ENCODE measurements around the gene KRT8.
"Not testable (repeated sequence)": the region's sequence is repeated elsewhere in the genome, so short reads cannot be mapped to it uniquely, and the experiment has no call there.

Gene KRT8

GRCh38 chr12:52901715-52902541 lies 2.9 kb downstream of the KRT8 start:
- no peak for DNase-seq

DNA sequence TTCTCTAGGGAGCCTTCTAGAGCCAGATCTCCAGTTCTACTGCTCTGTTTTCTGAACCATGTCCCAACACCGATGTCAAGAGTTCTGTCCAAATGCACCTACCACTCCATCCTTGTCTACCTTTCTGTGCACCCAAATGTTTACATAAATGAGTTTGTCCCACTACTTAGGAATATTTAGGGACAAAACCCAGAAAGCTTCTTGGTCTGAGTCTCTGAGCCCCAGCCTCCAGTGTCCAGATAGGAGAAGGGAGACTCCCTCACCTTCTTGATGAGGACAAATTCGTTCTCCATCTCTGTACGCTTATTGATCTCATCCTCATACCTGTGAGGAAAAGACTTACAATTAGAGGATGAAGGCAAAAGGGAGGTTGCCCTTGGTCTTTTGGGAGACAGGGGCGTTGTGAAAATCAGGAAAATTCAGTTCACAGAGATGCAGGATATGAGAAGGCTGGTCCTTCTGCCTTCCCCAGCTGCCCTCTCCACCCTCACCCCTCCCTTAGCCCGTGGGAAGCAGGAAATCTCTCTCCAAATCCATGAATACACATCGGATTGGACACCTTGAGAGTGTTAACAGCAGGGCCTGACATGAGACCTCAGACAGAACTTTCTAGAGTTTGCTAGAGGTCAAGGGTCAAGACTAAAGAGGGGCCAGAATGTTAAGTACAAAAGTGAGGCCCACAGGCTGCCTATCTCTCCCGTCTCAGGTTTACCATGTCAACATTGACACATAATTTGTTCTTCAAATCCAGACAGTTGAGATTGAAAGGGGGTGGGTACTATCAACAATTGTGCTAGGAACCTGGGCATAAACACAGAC lies 3.8 kb downstream of the KRT8 start:
- DNase-seq = no peak

DNA sequence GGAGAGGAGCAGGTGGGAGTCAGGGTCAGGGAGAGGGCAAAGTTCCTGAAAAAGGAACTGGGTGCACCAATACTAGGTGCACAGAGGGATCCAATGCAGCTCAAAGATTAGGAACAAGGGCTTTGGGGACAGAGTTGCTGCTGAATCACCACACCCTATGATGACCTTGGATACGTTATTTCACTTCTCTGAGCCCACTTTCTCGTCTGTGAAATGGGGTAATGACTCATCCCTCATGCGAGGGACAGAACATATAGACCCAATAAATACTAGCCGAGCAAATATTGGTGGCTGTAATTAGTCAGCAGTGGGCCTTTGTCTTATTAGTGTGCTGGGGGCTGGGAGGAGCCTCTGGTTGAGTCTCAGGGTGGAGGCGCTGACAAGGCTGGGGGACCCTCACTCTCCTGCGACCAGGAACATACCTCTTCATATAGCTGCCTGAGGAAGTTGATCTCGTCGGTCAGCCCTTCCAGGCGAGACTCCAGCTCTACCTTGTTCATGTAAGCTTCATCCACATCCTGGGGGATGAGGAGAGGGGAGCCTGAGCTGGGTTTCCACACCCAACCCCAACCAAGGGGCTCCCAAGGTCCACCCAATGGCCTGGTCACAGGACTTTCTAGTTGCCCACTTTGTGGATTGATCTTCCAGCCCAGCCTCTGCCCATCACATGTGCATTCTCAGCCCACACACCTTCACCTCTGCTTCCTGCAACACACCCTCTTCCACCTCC lies 4.5 kb downstream of the KRT8 start:
- no peak for DNase-seq

DNA sequence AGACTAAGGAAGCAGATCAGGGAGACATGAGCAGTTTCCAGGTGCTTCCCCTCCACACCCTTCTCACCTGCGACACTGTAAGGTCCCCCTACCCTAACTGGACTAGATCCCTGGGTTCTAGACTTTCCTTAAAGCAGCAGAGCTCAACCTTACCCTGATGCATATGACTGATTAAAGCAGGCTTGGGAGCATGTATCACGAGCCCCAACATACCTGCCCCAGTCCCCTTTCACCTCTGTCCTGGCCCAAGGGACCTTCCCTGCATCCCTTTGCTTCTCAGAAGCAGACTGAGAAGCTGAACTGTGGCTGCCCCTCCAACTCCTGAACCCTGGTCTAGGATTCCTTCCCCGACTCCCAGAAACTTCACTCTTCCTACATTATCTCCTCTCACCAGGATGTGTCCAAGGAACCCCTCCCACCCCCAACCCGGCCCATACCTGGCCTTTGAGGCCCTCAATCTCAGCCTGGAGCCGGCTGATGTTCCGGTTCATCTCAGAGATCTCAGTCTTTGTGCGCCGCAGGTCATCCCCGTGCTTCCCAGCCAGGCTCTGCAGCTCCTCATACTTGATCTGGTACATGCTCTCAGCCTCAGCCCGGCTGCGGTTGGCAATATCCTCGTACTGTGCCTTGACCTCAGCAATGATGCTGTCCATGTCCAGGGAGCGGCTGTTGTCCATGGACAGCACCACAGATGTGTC lies 5.4 kb downstream of the KRT8 start:
- DNase-seq = no peak

GRCh38 chr12:52896190-52897100 lies 8.4 kb downstream of the KRT8 start:
- no peak for DNase-seq

DNA sequence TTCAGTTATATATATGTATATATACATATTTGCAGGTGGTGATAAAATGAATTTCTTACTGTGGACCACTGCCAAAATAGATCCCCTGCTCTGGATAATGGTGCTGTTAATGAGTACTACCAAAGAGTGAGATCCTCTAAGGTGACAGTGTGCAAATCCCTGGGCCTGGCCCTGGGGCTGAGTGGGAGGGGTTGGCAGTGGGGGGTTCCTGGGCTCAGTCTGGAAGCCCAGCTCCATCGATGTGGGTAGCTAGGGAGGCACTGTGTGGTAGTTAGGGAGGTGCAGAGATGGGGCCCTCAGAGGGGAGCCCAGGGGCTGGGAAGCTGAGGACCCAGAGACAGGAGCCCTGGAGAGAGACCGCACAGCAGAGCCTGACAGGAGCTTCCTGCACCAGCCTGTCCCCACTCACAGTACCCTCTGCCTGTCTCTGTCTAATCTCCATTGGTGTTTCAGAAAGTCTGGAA lies 9.1 kb downstream of the KRT8 start:
- no peak for DNase-seq

GRCh38 chr12:52892974-52893373 lies 11.9 kb downstream of the KRT8 start:
- DNase-seq = no peak

- no peak for DNase-seq
Measured at GRCh38 chr12:52892207-52892852, 12.5 kb downstream of the KRT8 start.

- no peak for DNase-seq
Measured at GRCh38 chr12:52891044-52891443, 13.8 kb downstream of the KRT8 start.

DNA sequence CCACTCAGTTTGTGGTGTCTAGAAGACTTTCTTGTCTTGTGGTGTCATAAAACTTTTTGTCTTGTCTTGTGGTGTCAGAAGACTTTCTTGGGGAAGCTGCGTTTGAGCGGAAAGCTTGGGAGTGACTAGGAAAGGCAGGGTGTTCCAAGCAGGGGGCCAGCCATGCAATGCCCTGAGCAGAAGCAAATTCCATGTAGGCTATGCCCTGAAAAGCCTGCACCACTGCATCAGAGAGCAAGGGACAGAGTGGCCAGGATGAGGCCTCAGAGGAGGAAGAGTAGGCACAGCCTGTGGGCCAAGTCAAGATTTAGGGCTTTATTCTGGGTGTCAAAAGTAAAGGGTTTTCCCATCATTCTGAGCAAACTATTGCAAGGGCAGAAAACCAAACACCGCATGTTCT lies 14.5 kb downstream of the KRT8 start:
- no peak for DNase-seq

- peak; percentile 73 for DNase-seq
Measured at GRCh38 chr12:52884526-52885293, 20.2 kb downstream of the KRT8 start.

DNA sequence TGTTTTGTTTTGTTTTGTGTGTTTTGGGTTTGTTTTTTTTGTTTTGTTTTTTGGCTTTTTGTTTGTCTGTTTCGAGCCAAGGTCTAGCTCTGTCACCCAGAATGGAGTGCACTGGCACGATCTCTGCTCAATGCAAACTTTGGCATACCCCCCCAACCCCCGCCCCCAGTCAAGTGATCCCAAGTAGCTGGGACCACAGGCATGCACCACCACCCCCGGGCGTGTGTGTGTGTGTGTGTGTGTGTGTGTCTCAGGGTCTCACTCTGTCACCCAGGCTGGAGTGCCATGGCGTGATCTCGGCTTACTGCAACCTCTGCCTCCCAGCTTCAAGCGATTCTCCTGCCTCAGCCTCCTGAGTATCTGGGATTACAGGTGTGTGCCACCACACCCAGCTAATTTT lies 24.4 kb downstream of the KRT8 start:
- DNase-seq = not testable (repeated sequence)

- DNase-seq = peak; percentile 61
Measured at GRCh38 chr12:52879394-52880351, 25.2 kb downstream of the KRT8 start.

DNA sequence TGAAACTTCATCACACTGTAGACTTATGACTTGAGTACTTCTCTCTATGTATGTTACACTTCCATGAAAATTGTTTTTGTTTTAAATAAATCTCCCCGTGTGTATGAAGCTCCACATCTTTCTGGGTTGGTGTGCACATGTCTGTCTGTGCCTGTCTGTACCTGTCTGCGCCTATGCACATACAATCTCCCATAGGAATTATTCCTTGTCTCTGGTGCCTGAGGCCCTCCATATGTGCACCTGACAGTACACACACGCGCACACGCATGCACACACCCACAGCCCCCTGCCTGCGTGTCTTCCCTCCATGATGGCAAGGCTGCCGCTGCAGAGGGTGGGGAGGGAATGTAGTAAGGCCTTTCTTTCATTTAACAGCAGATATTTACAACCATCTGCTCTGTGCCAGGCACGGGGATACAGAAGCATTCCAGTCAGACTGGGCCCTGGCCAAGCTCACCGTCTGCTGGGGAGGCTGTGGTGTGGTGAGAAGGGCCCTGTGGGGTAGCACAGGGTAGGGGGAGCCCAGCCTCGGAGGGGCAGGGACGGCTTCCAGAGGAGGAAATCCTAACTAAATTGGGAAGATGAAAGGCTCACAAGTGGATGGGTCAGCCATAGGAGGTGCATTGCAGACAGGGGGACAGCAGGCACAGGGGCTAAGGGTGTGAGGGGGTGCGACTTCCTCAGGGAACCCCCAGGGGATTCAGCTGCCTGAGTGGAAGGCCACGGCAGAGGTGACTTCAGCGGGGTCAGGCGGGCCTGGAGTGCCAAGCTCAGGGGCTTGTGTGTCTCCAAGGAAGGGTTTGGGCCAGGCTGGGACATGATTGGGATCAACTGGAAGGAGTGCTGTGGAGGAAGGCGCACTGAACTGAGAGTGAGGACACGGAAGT lies 26.1 kb downstream of the KRT8 start:
- DNase-seq = no peak

GRCh38 chr12:52877242-52877641 lies 27.6 kb downstream of the KRT8 start:
- no peak for DNase-seq

GRCh38 chr12:52876372-52876771 lies 28.5 kb downstream of the KRT8 start:
- DNase-seq = no peak

DNA sequence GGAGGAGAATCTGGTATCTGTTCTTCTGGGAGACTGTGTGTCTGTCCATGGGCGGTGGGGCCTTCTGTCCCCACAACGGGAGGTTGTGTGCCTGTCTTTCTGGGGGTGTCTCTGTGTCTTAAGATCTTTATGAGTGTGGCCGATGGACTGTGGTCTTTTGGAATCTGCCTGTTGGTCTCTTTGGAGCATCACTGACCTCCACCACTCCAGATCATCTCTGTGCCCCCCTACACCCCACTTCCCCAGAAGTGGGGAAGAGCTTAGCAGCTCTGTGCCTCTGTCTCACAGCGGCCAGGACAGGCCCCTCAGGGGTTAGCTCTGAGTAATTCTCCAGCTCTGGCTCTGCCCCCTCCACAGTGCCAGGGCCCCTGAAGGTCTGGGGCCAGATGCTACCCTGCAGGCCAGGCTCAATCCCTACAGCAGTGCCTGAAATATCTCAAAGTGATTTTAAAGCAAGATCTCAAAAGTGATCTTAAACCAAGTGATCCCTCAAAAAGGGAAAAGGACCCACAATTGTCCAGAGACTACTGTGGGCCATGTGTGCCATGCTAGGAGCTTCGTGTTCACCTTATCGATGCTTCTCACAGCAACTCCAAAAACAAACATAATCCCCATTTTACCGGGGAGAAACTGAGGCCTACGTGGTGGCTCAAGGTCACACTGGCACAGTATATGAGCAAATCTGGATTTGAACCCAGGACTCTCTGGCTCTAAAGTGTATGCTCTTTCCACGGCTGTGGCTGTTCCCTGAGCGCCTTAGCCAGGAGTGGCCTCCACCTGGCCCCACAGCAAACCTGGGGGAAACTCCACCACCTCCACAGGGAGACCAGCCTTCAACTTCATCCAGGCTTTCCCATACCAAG lies 30.1 kb downstream of the KRT8 start:
- no peak for DNase-seq
